ENCODE measurements around the gene FAM168A. TPM values are rescaled to one million over a fixed set of nuclear protein-coding genes. Genes with fewer than 3 reads are reported as not detected.

FAM168A gene
- total RNA-seq, 1 donor from 2014 or later: 50.2 TPM

GRCh38 chr11:73401217-73401923 is 196.5 kb downstream of the FAM168A start:
- no peak for DNase-seq (ENCODE audit: low spot score)

- no peak for DNase-seq (ENCODE audit: low spot score)
Observed at GRCh38 chr11:73400293-73400692, 197.6 kb downstream of the FAM168A start.

GRCh38 chr11:73399636-73400035 is 198.3 kb downstream of the FAM168A start:
- DNase-seq (ENCODE audit: low spot score): no peak

- DNase-seq (ENCODE audit: low spot score): no peak
Observed at GRCh38 chr11:73399159-73399590, 198.7 kb downstream of the FAM168A start.

GRCh38 chr11:73398721-73399120 is 199.2 kb downstream of the FAM168A start:
- no peak for DNase-seq (ENCODE audit: low spot score)

GRCh38 chr11:73398132-73398526 is 199.8 kb downstream of the FAM168A start:
- DNase-seq (ENCODE audit: low spot score): no peak

- DNase-seq (ENCODE audit: low spot score): no peak
Observed at GRCh38 chr11:73397468-73398131, 200.3 kb downstream of the FAM168A start.

GRCh38 chr11:73396985-73397384 is 200.9 kb downstream of the FAM168A start:
- no peak for DNase-seq (ENCODE audit: low spot score)

GRCh38 chr11:73396251-73396930 is 201.5 kb downstream of the FAM168A start:
- DNase-seq (ENCODE audit: low spot score): no peak

- no peak for DNase-seq (ENCODE audit: low spot score)
Observed at GRCh38 chr11:73395297-73396208, 202.4 kb downstream of the FAM168A start.

GRCh38 chr11:73394416-73395296 is 203.3 kb downstream of the FAM168A start:
- DNase-seq (ENCODE audit: low spot score): no peak

- DNase-seq (ENCODE audit: low spot score): peak; percentile 77
Observed at GRCh38 chr11:73393479-73394415, 204.2 kb downstream of the FAM168A start.

- DNase-seq (ENCODE audit: low spot score): no peak
Observed at GRCh38 chr11:73393011-73393380, 204.9 kb downstream of the FAM168A start.

GRCh38 chr11:73392108-73393010 is 205.6 kb downstream of the FAM168A start:
- no peak for DNase-seq (ENCODE audit: low spot score)

GRCh38 chr11:73391665-73392064 is 206.2 kb downstream of the FAM168A start:
- no peak for DNase-seq (ENCODE audit: low spot score)

- no peak for DNase-seq (ENCODE audit: low spot score)
Observed at GRCh38 chr11:73390601-73391565, 207.0 kb downstream of the FAM168A start.

- no peak for DNase-seq (ENCODE audit: low spot score)
Observed at GRCh38 chr11:73389916-73390315, 208.0 kb downstream of the FAM168A start.

Data from mucosa of gallbladder (tissue), 1 donor.